GM18519 (cell line): Measurements from ENCODE around the gene ARV1.

Experiments used
- ATAC-seq: cut with Tn5 transposase; IDR thresholded peaks from one replicate; pipeline ENCODE4 v1.9.1; 2021; ENCODE audit warnings: mild to moderate bottlenecking, moderate library complexity; ENCODE audit not compliant: unreplicated experiment, low FRiP score

Gene ARV1

GRCh38 chr1:230978491-230979388, at the start of gene ARV1, which contains the start of gene TTC13:
Gene ARV1, plus strand, starts transcription at chr1:230979094. Its CDS starts 12 bp downstream, at chr1:230979106.
Gene TTC13, minus strand, starts transcription at chr1:230978861. Its CDS starts 31 bp downstream, at chr1:230978830.
- ATAC-seq, result peak; percentile 88

GRCh38 chr1:230930986-230931385, 47.9 kb upstream of the ARV1 start:
- ATAC-seq, result no peak

GRCh38 chr1:230935852-230936251, 43.0 kb upstream of the ARV1 start:
- ATAC-seq, result no peak

GRCh38 chr1:230936475-230936874, 42.4 kb upstream of the ARV1 start:
- ATAC-seq, result no peak

GRCh38 chr1:230937371-230937770, 41.5 kb upstream of the ARV1 start:
- no peak for ATAC-seq

- ATAC-seq, result no peak
Measured at GRCh38 chr1:230938924-230939368, 39.9 kb upstream of the ARV1 start.

DNA sequence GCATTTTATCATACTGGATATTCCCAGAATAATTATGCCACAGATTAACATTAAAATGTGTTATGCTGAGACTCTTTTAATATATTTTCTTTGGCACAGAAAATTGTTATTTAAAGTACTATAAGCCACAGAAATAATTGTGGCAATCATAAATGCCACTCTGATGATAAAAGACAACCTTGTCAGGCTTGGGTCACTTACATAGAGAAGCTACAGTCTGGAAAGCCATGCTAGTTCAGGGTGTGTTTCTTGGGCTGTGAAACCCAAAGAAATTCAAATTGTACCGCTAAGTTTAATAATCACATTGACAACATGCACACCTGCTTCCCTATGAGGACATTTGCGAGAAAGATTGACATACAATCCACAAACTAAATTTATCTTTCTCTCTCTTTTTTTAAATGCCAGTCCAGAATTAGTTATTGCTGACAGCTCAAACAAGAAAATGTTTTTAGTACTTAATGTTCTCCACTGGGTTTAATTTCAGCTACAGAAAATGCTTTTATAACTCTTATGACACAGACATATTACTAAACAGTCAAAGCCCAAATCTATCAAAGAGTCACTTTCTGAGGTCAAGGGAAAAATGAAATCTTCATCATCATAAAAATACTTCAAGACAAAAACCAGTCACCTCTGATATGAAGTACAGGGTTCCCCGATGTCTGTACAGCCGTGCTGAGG, 38.9 kb upstream of the ARV1 start:
- ATAC-seq, result no peak

DNA sequence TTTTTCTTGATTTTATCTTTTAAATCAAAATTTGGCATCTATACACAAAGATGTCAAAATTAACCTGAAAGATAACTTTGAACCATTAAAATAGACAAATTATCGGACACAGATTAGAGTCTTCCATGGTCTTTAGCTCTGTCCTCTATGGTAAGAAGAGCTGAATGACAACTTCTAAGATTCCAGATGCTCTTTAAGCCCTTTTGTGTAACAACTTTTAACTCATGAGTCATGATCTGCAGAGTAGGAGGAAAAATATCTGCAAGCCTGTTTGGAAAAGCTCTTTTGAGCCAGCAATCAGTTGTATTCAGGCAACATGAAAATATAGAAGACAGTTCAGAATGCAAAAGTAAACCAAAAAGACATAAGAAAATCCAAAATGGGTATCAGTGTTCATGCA, 38.0 kb upstream of the ARV1 start:
- ATAC-seq, result no peak

- no peak for ATAC-seq
Measured at GRCh38 chr1:230943048-230943593, 35.8 kb upstream of the ARV1 start.

DNA sequence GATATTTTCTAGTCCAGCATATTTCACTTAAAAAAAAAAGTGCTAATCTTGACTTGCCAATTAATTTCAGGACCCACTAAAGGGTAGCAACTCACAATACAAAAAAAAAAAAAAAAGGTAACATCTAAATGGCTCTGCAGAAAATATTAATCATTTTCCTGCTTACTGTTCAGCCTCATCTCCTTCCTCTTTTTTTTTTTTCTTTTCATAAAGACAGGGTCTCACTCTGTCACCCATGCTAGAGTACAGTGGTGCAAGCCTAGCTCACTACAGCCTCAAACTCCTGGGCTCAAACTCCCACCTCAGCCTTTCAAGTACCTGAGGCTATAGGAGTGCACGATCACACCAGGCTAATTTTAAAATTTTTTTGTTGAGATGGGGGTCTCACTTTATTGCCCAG, 30.6 kb upstream of the ARV1 start:
- ATAC-seq, result no peak

DNA sequence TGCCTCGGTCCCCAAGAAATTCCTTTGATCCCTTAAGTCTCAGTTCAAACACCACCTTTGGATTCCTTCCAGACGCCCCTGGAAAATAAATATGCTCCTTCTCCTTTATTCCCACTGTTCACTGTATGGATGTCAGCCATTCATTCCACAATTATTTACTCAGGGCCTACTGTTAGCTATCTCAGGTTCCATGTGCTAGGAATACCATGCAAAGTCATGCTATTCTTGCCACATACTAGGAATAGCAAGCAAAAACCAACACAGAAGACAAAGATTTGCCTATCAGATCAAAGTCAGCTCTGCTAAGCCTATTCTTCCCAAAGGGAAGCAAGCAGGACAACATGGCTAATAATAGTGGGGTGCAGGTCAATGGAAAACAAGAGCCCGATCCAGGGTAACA, 30.0 kb upstream of the ARV1 start:
- ATAC-seq, result no peak

GRCh38 chr1:230950404-230950803, 28.5 kb upstream of the ARV1 start:
- no peak for ATAC-seq

DNA sequence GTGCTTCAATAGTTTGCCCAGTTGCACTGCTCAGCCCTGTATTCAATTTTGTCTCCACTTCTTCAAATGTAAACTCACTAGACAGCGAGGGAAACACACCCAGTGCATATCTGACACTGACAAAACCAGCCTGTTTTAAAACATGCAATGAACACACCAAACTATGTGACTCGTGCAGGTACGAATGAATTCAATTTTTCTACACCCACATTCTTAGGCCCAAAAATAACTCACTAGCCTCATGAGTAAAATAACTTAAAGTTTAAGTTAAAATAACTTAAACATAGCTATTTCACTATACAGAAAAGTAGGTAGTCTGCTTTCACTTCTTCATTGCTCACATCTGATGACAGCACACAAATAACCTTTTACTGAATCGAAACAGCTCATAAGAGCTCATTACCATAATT, 21.3 kb upstream of the ARV1 start:
- ATAC-seq, result peak; percentile 84

DNA sequence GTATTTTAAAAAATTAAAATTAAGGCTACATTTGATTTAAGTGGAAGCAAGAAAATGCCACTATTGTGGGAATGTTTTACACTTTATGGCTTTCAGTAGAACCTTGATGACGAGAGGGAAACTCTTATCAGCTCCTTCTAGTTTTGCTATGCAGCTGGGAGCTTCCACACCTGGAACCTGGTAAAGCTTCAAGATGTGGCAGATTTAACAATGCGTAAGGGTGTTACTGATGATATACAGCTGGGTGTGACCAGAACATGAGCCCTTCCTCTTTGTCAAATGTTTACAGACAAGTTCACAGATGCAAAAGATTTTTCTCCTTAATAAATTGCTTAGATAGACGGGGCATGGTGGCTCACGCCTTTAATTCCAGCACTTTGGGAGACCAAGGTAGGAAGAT, 20.5 kb upstream of the ARV1 start:
- no peak for ATAC-seq

GRCh38 chr1:230964896-230965295, 14.0 kb upstream of the ARV1 start:
- no peak for ATAC-seq

DNA sequence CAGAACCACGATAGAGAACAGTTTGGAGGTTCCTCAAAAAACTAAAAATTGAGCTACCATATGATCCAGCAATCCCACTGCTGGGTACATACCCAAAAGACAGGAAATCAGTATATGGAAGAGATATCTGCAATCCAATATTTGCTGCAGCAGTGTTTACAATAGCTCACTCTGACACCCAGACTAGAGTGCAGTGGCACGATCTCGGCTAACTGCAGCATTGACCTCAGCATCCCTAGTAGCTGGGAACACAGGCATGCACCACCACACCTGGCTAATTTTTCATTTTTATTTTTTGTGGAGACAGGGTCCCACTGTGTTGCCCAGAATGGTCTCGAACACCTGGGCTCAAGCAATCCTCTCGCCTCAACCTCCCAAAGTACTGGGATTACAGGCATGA, 13.4 kb upstream of the ARV1 start:
- no peak for ATAC-seq

- ATAC-seq, result no peak
Measured at GRCh38 chr1:230966358-230966873, 12.5 kb upstream of the ARV1 start.

GRCh38 chr1:230970432-230970831, 8.5 kb upstream of the ARV1 start:
- ATAC-seq, result no peak

GRCh38 chr1:230971771-230972170, 7.1 kb upstream of the ARV1 start:
- no peak for ATAC-seq

GRCh38 chr1:230972855-230973271, 6.0 kb upstream of the ARV1 start:
- ATAC-seq, result peak; percentile 84

DNA sequence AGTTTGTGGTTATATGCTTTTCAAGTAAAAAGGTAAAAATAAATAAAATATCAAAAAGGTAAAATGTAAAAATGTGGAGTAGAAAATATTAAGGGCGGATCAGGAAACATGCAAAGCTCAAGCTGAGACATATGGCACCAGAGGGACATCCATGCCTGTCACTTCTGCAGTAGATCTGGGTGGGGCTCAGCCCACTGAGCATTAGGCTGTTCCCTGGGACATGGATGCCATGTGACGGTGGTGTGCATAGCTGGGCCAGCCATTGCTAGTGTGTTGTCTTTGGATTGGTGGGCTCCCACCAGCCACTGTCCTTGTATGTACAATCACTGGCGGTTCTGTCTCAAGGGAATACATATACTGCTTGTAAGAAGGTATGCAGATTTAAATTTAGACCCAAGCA, 3.3 kb upstream of the ARV1 start:
- ATAC-seq, result no peak
